HCT116 (cell line): ENCODE results near the gene PWP1. TPM values are rescaled to one million over a fixed set of nuclear protein-coding genes. Genes with fewer than 3 reads are reported as not detected.

ENCODE experiments used
- ATAC-seq: fragments of 200-7000 bp; cut with Tn5 transposase; 2 replicates; pipeline ENCODE4 v1.9.1; 2020; ENCODE audit warnings: mild to moderate bottlenecking, moderate library complexity
- BruUV-seq: library from RNA; stranded (reverse); fragments of 400-500 nt; replicated peaks from 2 replicates; lab custom pipeline; 2021; lab: Mats Ljungman, UMichigan
- CTCF ChIA-PET: fragments of 300-600 bp; sonication (Branson Sonifier 250); formaldehyde crosslinking; loops from one replicate; lab custom pipeline; 2021; ENCODE audit warnings: antibody characterized with exemption; lab: Charles Lee
- POLR2A ChIA-PET: fragments of 300-600, 350-600 bp; sonication (Branson Sonifier 250); formaldehyde crosslinking; loops from one replicate; lab custom pipeline; 2021; ENCODE audit warnings: antibody characterized with exemption; lab: Charles Lee
- RAD21 ChIA-PET, 2 experiments: fragments of 300-600 bp; sonication (Branson Sonifier 250); formaldehyde crosslinking; loops; one replicate each; lab custom pipeline; 2023; ENCODE audit warnings: low total read pairs in 2 of 2; ENCODE audit not compliant: uncharacterized antibody in 2 of 2, unreplicated experiment in 2 of 2, low non-redundant PET in 1 of 2; lab: Charles Lee
- DNase-seq: peaks from one replicate; pipeline ENCODE4 v3.0.0-alpha.2; 2010; ENCODE audit warnings: low read depth, low spot score
- H2AFZ ChIP-seq: fragments of 200-600 bp; shearing (Covaris generic), sonication (generic); 2 replicates; pipeline ENCODE4 v1.6.1; 2017; ENCODE audit warnings: low read depth, mixed run types, mixed read lengths, antibody characterized with exemption, low read length; ENCODE audit not compliant: poor library complexity, severe bottlenecking
- H3K27ac ChIP-seq: 2 replicates; pipeline ENCODE4 v1.5.1; 2012; ENCODE audit warnings: low read depth, low read length
- H3K27me3 ChIP-seq: fragments of 200-600 bp; sonication (generic); 2 replicates; pipeline ENCODE4 v1.6.1; 2016; ENCODE audit warnings: mixed run types, low read length, mixed read lengths; ENCODE audit not compliant: insufficient read depth
- H3K36me3 ChIP-seq, 2 experiments: fragments of 200-500 bp in 1 of 2; fragments of 200-600 bp in 1 of 2; sonication (Bioruptor generic) in 1 of 2; sonication (generic) in 1 of 2; 2 replicates each; pipeline versions ENCODE4 v1.5.1 to v1.6.1; 2014 to 2016; ENCODE audit warnings: low read length in 2 of 2, inconsistent platforms in 1 of 2, mixed read lengths in 1 of 2, mixed run types in 1 of 2; ENCODE audit not compliant: insufficient read depth in 2 of 2, control insufficient read depth in 1 of 2
- H3K4me1 ChIP-seq, 2 experiments: fragments of 200-600 bp in 1 of 2; sonication (generic) in 1 of 2; 2 replicates each; pipeline versions ENCODE4 v1.5.1 to v1.6.1; 2012 to 2017; ENCODE audit warnings: low read length in 2 of 2, inconsistent platforms in 1 of 2, mild to moderate bottlenecking in 1 of 2, mixed read lengths in 1 of 2, mixed run types in 1 of 2, moderate library complexity in 1 of 2; ENCODE audit not compliant: insufficient read depth in 2 of 2, control insufficient read depth in 1 of 2
- H3K4me2 ChIP-seq: fragments of 200-600 bp; sonication (generic); 2 replicates; pipeline ENCODE4 v1.6.1; 2017; ENCODE audit warnings: mixed run types, low read length, mixed read lengths
- H3K4me3 ChIP-seq, 2 experiments: fragments of 200-600 bp in 1 of 2; sonication (generic) in 1 of 2; replicated peaks in 1 of 2; 2 replicates each; pipeline ENCODE4 v1.5.1; 2011 to 2016; ENCODE audit warnings: low read length in 2 of 2, control low read depth in 1 of 2, low read depth in 1 of 2, mild to moderate bottlenecking in 1 of 2, mixed read lengths in 1 of 2, mixed run types in 1 of 2
- H3K79me2 ChIP-seq: fragments of 200-600 bp; sonication (generic); 2 replicates; pipeline ENCODE4 v1.6.1; 2017; ENCODE audit warnings: mild to moderate bottlenecking, mixed run types, low read length, moderate library complexity, mixed read lengths; ENCODE audit not compliant: insufficient read depth
- H3K9ac ChIP-seq: fragments of 200-600 bp; sonication (generic); 2 replicates; pipeline ENCODE4 v1.6.1; 2016; ENCODE audit warnings: low read length, mixed read lengths
- H3K9me2 ChIP-seq: fragments of 200-600 bp; sonication (generic), shearing (Covaris generic); 2 replicates; pipeline ENCODE4 v1.6.1; 2017; ENCODE audit warnings: mixed run types, mild to moderate bottlenecking, moderate library complexity; ENCODE audit not compliant: insufficient read depth
- H3K9me3 ChIP-seq, 2 experiments: fragments of 200-500 bp in 1 of 2; fragments of 200-600 bp in 1 of 2; sonication (Bioruptor generic) in 1 of 2; sonication (generic) in 1 of 2; 2 replicates each; pipeline ENCODE4 v1.6.1; 2014 to 2017; ENCODE audit warnings: low read length in 2 of 2, mixed read lengths in 2 of 2, inconsistent platforms in 1 of 2, low read depth in 1 of 2, mild to moderate bottlenecking in 1 of 2, mixed run types in 1 of 2, moderate library complexity in 1 of 2; ENCODE audit not compliant: control insufficient read depth in 1 of 2, insufficient read depth in 1 of 2
- H4K20me1 ChIP-seq: fragments of 200-600 bp; sonication (generic), shearing (Covaris generic); 2 replicates; pipeline ENCODE4 v1.6.1; 2017; ENCODE audit warnings: mixed run types, mild to moderate bottlenecking, moderate library complexity; ENCODE audit not compliant: insufficient read depth
- ATF3 ChIP-seq: IDR thresholded peaks from 2 replicates; pipeline ENCODE4 v1.6.1; 2012
- CBX3 ChIP-seq: IDR thresholded peaks from 2 replicates; pipeline ENCODE4 v1.6.1; 2012; ENCODE audit warnings: low read depth
- CTCF ChIP-seq, 3 experiments: fragments of 200-600 bp in 1 of 3; sonication (generic) in 1 of 3; IDR thresholded peaks in 2 of 3; conservative IDR thresholded peaks in 1 of 3; 2 replicates each; pipeline ENCODE4 v1.5.1; 2012 to 2017; ENCODE audit warnings: low read depth in 2 of 3, low read length in 2 of 3, antibody characterized with exemption in 1 of 3, borderline replicate concordance in 1 of 3, control low read depth in 1 of 3, mild to moderate bottlenecking in 1 of 3, mixed read lengths in 1 of 3, mixed run types in 1 of 3, moderate library complexity in 1 of 3; ENCODE audit not compliant: insufficient read depth in 1 of 3
- FOSL1 ChIP-seq: IDR thresholded peaks from 2 replicates; pipeline ENCODE4 v1.6.1; 2012; ENCODE audit warnings: low read depth
- POLR2AphosphoS5 ChIP-seq: IDR thresholded peaks from 2 replicates; pipeline ENCODE4 v1.6.1; 2011; ENCODE audit warnings: mild to moderate bottlenecking, low read depth, low read length, moderate library complexity
- SIN3A ChIP-seq: IDR thresholded peaks from 2 replicates; pipeline ENCODE4 v1.6.1; 2012; ENCODE audit warnings: low read depth
- intact Hi-C: fragments of 100-400 bp; cut with micrococcal nuclease; formaldehyde crosslinking; loops from 2 replicates; pipeline ENCODE4 v1.10.0; 2022
- total RNA-seq: library from RNA; stranded (reverse); gene quantifications from one replicate; pipeline ENCODE4 v1.2.1, GENCODE V29; 2021; ENCODE audit not compliant: unreplicated experiment
- TF ChIP-seq, protein P1 (sequence below): IDR thresholded peaks from 2 replicates; pipeline ENCODE4 v1.6.1; 2012; ENCODE audit warnings: low read depth
- TF ChIP-seq, protein P2 (sequence below): IDR thresholded peaks from 2 replicates; pipeline ENCODE4 v1.6.1; 2012
- TF ChIP-seq, protein P3 (sequence below): IDR thresholded peaks from 2 replicates; pipeline ENCODE4 v1.6.1; 2011; ENCODE audit warnings: mild to moderate bottlenecking, low read length, moderate library complexity; ENCODE audit not compliant: insufficient replicate concordance; ENCODE audit errors: extremely low read depth

PWP1 gene
- total RNA-seq, 1 experiment from 2014 or later, result 48.2 TPM

DNA sequence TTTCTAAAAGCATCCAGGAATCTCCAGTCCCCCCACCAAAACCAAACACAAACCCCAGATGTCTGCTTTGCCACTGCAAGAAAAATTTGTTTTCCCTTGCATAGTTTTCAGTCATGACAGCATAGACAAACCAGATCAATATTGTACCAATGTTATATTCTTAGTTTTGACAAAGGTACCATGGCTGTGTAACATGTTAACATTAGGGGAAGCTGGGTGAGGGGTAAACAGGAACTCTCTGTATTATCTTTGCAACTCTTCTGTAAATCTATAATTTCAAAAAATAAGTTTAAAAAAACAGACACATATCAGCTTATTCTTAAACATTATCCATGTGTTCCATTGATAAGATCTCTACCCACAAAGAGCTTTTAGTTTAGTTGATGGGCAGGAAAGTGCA is 44.4 kb upstream of the PWP1 start (continued):
- TF ChIP-seq, protein P1, sequence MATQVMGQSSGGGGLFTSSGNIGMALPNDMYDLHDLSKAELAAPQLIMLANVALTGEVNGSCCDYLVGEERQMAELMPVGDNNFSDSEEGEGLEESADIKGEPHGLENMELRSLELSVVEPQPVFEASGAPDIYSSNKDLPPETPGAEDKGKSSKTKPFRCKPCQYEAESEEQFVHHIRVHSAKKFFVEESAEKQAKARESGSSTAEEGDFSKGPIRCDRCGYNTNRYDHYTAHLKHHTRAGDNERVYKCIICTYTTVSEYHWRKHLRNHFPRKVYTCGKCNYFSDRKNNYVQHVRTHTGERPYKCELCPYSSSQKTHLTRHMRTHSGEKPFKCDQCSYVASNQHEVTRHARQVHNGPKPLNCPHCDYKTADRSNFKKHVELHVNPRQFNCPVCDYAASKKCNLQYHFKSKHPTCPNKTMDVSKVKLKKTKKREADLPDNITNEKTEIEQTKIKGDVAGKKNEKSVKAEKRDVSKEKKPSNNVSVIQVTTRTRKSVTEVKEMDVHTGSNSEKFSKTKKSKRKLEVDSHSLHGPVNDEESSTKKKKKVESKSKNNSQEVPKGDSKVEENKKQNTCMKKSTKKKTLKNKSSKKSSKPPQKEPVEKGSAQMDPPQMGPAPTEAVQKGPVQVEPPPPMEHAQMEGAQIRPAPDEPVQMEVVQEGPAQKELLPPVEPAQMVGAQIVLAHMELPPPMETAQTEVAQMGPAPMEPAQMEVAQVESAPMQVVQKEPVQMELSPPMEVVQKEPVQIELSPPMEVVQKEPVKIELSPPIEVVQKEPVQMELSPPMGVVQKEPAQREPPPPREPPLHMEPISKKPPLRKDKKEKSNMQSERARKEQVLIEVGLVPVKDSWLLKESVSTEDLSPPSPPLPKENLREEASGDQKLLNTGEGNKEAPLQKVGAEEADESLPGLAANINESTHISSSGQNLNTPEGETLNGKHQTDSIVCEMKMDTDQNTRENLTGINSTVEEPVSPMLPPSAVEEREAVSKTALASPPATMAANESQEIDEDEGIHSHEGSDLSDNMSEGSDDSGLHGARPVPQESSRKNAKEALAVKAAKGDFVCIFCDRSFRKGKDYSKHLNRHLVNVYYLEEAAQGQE, result no peak

DNA sequence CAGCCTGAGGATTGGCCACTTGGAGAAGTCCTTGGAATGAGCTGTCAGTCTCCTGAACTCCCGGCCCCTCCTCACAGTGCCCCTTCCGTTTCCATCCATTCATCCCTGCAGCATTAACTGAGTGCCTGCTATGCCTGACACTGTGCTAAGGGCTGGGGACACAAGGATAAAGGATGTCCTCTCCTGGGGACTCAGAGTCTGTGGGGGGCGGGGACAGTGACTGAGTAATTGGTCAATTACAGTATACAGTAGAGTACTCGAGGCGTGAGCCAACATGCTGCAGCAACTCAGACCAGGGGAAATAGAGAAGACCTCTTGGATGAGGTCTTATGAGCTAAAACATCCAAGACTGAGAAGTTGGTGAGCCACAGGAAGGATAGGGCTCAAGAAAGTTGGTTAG is 43.4 kb upstream of the PWP1 start:
- H3K36me3 ChIP-seq, result no peaks in the 10 kb centered on the region
- no peaks in the 10 kb centered on the region for H3K9me2 ChIP-seq
- H3K4me2 ChIP-seq, result no peak overlapping the region
- ChIA-PET RAD21 (no interaction called here), POLR2A (no interaction called here), CTCF (no interaction called here)
- BruUV-seq, result no TSS peak
- H3K9me3 ChIP-seq, result no peaks in the 10 kb centered on the region
- no peak for DNase-seq
- no peaks in the 10 kb centered on the region for H3K27me3 ChIP-seq
- H3K9ac ChIP-seq, result no peak overlapping the region
- intact Hi-C loops, result no loop called here
- H3K79me2 ChIP-seq, result no peaks in the 10 kb centered on the region
- H2AFZ ChIP-seq, result no peak overlapping the region
- ATAC-seq, result no peak
- TF ChIP-seq FOSL1, result no peak
- no peak for TF ChIP-seq CBX3
- no peak for TF ChIP-seq ATF3
- TF ChIP-seq SIN3A, result no peak
- TF ChIP-seq POLR2AphosphoS5, result no peak
- no peak for TF ChIP-seq CTCF (IDR thresholded peaks at IDR 0.05 in 2 of 3, conservative IDR thresholded peaks at IDR 0.05 in 1 of 3; ENCODE audit: borderline replicate concordance in 1 of 3, insufficient read depth in 1 of 3, low read depth in 2 of 3, low read length in 2 of 3)
- TF ChIP-seq, protein P2, sequence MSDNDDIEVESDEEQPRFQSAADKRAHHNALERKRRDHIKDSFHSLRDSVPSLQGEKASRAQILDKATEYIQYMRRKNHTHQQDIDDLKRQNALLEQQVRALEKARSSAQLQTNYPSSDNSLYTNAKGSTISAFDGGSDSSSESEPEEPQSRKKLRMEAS, result no peak
- TF ChIP-seq, protein P3, sequence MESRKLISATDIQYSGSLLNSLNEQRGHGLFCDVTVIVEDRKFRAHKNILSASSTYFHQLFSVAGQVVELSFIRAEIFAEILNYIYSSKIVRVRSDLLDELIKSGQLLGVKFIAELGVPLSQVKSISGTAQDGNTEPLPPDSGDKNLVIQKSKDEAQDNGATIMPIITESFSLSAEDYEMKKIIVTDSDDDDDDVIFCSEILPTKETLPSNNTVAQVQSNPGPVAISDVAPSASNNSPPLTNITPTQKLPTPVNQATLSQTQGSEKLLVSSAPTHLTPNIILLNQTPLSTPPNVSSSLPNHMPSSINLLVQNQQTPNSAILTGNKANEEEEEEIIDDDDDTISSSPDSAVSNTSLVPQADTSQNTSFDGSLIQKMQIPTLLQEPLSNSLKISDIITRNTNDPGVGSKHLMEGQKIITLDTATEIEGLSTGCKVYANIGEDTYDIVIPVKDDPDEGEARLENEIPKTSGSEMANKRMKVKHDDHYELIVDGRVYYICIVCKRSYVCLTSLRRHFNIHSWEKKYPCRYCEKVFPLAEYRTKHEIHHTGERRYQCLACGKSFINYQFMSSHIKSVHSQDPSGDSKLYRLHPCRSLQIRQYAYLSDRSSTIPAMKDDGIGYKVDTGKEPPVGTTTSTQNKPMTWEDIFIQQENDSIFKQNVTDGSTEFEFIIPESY, result no peak
- TF ChIP-seq, protein P1, result no peak
- H3K4me1 ChIP-seq, result no peaks in the 10 kb centered on the region
- no peak overlapping the region for H3K27ac ChIP-seq
- H4K20me1 ChIP-seq, result no peaks in the 10 kb centered on the region
- H3K4me3 ChIP-seq, result no peak overlapping the region
